GM19324 (cell line): Measurements from ENCODE around the gene PTN.

Experiments
- ATAC-seq: cut with Tn5 transposase; IDR thresholded peaks from one replicate; pipeline ENCODE4 v1.9.1; 2021; ENCODE audit warnings: mild to moderate bottlenecking, moderate library complexity; ENCODE audit not compliant: unreplicated experiment, low FRiP score

Gene PTN

GRCh38 chr7:137325927-137326326 lies 17.6 kb downstream of the PTN start:
- no peak for ATAC-seq

GRCh38 chr7:137324796-137325696 lies 18.5 kb downstream of the PTN start:
- ATAC-seq = no peak

DNA sequence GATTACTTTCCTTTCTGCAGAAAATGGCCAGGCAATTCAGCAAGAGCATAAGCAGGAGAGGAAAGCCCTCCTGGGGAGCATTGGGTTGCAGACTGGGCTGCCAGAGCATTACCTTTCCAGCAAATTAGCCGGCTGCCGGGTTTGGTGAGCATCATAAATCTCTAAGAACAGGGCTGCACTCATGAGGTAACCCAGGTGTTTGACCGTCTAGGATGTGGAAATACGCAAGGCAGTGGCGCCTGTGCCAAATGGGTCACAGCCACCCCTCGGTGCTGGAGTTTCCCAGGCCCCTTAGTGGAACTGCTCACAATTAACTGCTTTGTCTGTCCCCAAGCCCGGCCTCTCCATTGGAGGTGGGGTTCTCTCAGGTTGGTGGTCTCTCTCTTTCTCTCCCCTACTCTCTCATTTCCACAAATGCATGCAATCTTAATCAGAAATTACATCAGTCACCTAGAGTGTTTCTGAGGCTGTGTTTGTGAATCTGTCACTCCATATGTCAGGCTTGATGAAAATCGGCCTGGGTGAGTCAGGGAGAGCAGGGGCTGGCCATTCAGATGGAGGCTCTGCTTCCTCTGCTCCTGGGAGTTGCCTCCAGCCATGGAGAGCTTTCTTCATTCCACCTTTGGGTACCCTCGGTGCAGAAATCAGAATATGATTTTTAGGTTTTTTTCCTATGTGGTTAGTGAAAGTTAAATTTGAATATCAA lies 26.7 kb downstream of the PTN start:
- ATAC-seq = no peak

- no peak for ATAC-seq
These were observed 30.3 kb downstream of the PTN start for GRCh38 chr7:137313201-137313600.

GRCh38 chr7:137306748-137307147 lies 36.8 kb downstream of the PTN start:
- no peak for ATAC-seq

DNA sequence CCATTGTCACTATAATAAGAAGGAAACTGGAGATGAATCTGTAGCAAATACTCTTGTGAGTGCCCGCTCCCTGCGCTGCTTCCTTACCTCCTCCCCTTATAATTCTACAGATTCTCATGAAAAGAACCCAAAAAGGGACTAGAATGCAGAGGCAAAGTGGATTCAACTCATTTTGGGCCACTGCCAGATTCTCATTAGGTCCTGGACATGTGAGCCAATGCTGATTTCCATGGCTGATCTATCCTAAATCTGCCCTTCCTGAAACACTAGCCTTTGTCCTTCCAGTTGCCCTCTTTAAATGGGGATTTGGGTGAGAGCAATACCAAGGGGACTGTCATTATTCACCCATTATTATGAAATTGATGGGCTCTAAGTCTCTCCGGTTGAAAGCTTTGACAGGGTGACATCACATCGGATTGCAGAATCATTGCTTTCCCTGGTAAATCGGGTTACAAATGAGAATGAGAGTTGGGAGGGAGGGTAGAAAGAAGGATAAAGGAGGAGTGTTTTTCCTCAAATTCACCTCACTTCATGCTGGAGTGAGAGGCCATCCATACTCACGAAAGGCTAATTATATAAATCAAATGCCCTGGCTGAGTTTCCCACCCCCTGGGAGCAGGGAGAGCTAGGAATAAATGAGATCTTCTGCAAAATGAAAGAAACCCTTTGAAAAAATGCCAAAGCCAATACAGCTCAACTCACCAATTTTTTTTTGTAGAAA lies 37.5 kb downstream of the PTN start:
- ATAC-seq = no peak

- ATAC-seq = no peak
These were observed 38.8 kb downstream of the PTN start for GRCh38 chr7:137304624-137305235.

- no peak for ATAC-seq
These were observed 39.4 kb downstream of the PTN start for GRCh38 chr7:137304165-137304564.

DNA sequence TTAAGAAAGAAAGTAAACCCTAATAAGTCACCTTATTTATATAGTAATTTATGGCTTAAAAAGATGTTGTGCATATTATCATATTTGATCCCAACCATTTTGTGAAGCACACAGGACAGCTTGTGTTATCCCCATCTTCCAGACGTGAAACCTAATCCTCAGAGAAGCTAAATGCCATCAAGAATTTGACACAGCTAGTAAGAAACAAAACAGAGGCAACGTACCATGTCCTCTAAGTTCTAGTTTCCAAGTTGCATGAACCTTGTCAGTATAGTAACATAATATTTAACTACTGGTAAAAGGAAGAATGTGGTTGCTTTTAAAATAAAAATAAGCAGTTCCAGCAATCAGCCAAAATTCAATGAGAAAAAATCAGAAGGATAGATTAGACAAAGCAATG lies 41.5 kb downstream of the PTN start:
- ATAC-seq = no peak

GRCh38 chr7:137298464-137298794 lies 45.1 kb downstream of the PTN start:
- no peak for ATAC-seq

DNA sequence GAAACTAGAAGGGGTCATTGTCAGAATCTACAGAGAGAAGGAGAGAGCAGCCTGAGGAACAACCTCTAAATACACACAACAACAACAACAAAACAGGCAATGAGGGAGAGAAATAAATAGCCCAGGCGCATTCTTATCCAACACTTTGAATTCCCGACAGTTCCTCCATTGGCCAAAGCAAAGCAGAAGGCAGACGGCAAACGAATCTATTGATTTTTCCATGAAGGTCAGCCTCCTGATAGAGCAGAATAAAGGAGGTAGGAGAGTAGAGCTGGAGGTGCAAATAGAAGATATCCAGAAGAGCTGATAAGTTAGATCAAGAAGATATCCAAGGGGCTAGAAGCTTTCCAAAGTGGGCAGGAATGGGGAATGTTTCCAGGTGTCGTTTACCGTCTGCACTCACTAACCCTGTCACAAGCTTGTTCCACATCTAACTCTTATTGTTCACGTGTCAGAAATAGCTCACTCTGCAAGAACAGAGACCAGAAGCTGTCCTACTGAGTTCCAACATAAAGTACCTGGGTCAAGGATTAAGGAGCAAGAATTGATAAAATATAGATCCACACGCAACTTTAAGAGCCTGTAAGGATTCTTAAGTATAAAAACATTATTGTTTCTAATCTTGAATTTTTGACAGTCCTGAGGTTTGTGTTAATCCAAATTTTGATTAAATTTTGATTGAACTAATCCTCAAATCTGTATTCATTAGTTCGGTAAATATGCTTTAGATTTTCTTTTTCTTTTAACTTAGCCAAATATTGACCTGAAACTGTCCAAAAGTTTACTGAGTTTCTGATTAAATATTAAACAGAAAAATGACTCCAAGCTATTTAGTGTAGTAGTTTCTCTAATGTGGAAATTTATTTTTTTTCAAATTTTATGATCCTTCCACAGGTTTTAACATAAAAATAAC lies 45.7 kb downstream of the PTN start:
- ATAC-seq = no peak

- no peak for ATAC-seq
These were observed 47.0 kb downstream of the PTN start for GRCh38 chr7:137296576-137296975.

- no peak for ATAC-seq
These were observed 47.7 kb downstream of the PTN start for GRCh38 chr7:137295739-137296324.

- ATAC-seq = no peak
These were observed 54.4 kb downstream of the PTN start for GRCh38 chr7:137289101-137289500.

- no peak for ATAC-seq
These were observed 55.8 kb downstream of the PTN start for GRCh38 chr7:137287651-137288258.

GRCh38 chr7:137283153-137283552 lies 60.4 kb downstream of the PTN start:
- ATAC-seq = no peak

DNA sequence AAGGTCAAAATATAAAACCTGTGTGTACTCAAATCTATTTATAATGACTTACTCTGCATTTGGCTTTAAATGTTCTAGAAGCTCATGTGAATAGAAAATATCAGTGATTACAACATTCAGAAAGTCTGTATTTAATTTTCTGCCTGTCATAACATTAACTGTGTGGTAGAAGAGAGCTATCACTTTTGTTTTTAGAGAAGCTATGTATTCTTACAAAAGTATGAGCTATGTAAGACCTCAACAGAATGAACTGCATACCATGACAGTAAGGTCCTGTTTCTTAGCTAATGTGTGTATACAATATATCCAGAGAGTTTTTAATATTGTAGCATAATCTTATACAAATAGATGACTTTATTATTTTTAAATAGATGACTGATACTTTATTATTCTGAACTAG lies 61.5 kb downstream of the PTN start:
- ATAC-seq = no peak

- ATAC-seq = no peak
These were observed 67.3 kb downstream of the PTN start for GRCh38 chr7:137276189-137276588.

GRCh38 chr7:137272249-137272648 lies 71.3 kb downstream of the PTN start:
- no peak for ATAC-seq
